HG03025 (cell line): ENCODE measurements around the gene CAV1.
"Not testable (repeated sequence)": the region's sequence is repeated elsewhere in the genome, so short reads cannot be mapped to it uniquely, and the experiment has no call there.

Experiments used
- ATAC-seq: cut with Tn5 transposase; IDR thresholded peaks from one replicate; pipeline ENCODE4 v1.9.1; 2021; ENCODE audit warnings: mild to moderate bottlenecking, moderate library complexity; ENCODE audit not compliant: unreplicated experiment, low FRiP score

Gene CAV1

GRCh38 chr7:116576350-116577319 lies 51.8 kb downstream of the CAV1 start:
- ATAC-seq, result peak; percentile 14

DNA sequence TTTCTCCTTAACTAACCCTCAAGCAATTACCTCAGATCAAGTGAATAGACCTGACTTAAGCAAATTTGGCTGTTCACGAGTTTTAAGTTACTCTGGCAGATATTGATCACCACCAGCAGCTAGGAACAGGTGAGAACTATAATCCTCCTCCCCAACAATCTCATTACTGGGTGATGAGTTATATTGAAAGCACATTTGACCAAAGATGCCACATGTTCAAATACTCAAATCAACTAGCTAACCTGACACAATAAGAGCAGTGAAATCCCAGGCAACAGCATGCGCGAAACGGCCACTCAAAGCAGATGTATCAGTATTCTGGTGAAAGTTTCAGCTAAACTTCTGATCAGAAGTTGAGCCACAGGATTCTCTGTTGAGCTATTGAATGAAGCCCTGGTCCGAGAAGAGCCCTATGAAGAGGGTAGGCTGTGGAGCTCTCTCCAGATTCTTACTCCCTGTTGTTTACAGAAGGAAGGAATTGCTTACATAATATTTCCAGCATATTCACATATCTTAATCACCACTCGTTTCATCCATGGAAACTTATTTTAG lies 52.6 kb downstream of the CAV1 start:
- ATAC-seq, result peak; percentile 82

GRCh38 chr7:116578526-116578925 lies 53.7 kb downstream of the CAV1 start:
- no peak for ATAC-seq

- no peak for ATAC-seq
Observed at GRCh38 chr7:116579322-116579721, 54.5 kb downstream of the CAV1 start.

DNA sequence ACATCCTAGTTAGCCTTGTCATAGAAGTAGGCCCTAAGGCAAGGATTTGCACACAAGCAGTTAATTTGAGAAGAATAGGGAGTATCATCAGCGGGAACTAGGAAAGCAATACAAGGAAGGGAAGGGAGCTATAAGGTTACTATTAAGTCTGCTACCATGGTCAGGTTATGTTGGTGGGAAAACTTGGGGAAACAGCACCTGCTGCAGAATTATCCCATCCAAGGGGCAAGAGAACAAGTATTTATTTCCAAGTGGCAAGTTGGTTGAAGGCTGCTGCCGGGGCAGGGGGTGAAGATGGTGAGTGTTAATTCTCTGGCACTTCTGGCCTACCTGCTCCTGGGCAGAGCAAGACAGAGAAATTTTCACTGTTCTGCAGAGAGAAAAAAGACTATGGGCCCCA lies 55.0 kb downstream of the CAV1 start:
- no peak for ATAC-seq

DNA sequence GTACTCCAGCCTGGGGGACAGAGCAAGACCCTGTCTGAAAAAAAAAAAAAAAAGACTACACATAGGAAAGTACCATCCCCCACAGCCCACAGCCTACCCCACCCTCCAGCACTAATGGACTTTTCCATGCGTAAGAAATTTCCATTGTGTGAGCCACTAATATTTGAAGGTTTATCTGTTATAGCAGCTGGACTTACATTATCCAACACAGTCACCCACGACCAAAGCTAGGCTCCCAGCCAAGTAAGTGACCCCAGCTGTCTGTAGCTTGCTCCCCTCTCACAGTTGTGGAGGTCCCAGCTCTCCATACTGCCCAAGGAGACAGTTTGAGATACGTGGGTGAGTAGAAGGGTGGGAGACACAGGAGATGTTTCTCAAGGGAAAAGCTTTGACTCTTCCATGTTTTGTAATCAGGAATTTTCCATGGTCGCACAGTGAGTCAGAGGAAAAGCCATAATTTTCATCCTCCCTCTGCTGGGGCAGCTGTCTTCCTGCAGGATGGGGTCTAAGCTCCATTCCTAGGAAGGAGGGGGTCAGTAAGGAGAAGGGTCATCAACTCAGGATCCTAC lies 57.4 kb downstream of the CAV1 start:
- ATAC-seq, result no peak

- no peak for ATAC-seq
Observed at GRCh38 chr7:116582806-116583444, 58.1 kb downstream of the CAV1 start.

- peak; percentile 96 for ATAC-seq
Observed at GRCh38 chr7:116583653-116584052, 58.8 kb downstream of the CAV1 start.

GRCh38 chr7:116584721-116585120 lies 59.9 kb downstream of the CAV1 start:
- no peak for ATAC-seq

- no peak for ATAC-seq
Observed at GRCh38 chr7:116585392-116585791, 60.6 kb downstream of the CAV1 start.

DNA sequence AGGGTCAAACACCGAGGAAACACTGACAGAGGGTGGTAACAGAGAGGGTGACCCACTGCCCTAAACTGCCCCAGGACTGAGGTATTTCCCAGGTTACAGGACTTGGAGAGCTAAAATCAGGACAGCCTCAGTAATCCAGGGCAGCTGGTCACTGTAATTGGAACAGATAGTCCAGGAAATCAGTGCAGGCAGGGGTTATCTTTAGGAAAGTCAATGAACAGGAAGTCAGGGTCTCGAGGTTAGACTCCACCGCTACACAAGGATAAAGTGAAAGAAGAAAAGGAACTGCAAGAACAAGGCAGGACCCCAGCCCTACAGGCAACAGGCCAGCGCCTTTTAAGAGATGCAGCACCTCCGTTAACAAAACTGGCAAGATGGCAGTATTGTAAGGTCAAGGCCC lies 61.1 kb downstream of the CAV1 start:
- ATAC-seq, result no peak

GRCh38 chr7:116587200-116587599 lies 62.4 kb downstream of the CAV1 start:
- ATAC-seq, result not testable (repeated sequence)

GRCh38 chr7:116588225-116588624 lies 63.4 kb downstream of the CAV1 start:
- peak; percentile 38 for ATAC-seq

GRCh38 chr7:116588641-116589594 lies 64.1 kb downstream of the CAV1 start:
- no peak for ATAC-seq

- ATAC-seq, result no peak
Observed at GRCh38 chr7:116591202-116592040, 66.6 kb downstream of the CAV1 start.

DNA sequence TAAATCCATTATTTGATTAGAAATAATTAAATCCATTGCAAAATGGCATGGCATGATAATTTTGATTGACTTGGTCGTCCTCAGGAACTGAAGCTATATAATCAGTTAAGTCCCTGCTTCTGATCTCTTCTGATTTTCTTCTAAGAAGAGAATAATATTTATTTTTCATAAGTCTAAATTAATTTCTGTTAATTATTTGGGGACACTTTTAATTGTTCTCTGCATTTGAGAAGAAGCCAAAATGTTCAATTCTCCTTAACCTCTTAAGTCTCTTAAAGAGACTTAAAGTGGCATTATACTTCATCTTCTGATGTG lies 67.2 kb downstream of the CAV1 start:
- ATAC-seq, result no peak

GRCh38 chr7:116592445-116592844 lies 67.6 kb downstream of the CAV1 start:
- ATAC-seq, result no peak

GRCh38 chr7:116593359-116594075 lies 68.7 kb downstream of the CAV1 start:
- no peak for ATAC-seq

- no peak for ATAC-seq
Observed at GRCh38 chr7:116595063-116595462, 70.2 kb downstream of the CAV1 start.
